ENCODE data around the gene LDB2. TPM values are rescaled to one million over a fixed set of nuclear protein-coding genes. Genes with fewer than 3 reads are reported as not detected.

LDB2 gene
- total RNA-seq, 2 donors from 2014 or later, result not detected

DNA sequence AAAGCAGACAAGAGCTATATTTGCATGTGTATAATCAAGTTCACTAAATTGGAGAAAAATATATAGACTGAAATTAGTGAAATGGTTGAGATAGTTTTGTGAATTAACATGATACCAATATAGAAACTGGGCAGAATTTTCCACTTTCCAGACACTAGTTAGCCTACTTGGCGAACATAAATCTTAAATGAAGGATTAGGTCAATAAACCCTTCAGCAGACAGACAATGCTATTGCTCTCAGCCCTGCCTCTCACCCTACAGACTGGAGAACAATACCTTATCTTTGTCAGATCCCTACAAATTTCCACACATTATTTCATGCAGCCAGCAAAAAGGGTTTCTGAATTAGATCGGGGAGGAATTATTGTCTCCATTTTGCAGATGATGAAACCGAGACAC, 435.8 kb downstream of the LDB2 start:
- no peaks in the 10 kb centered on the region for H3K9me3 Mint-ChIP-seq

GRCh38 chr4:16461362-16461761, 437.1 kb downstream of the LDB2 start:
- Mint-ChIP-seq H3K4me3 (no peak overlapping the region), H3K9me3 (no peaks in the 10 kb centered on the region), H3K27me3 (ENCODE audit: low read depth) (no peaks in the 10 kb centered on the region), H3K27ac (no peak overlapping the region), H3K36me3 (ENCODE audit: insufficient read depth in 2 of 2) (no peaks in the 10 kb centered on the region), H3K4me1 (ENCODE audit: low read depth) (no peaks in the 10 kb centered on the region)
- no peak for ATAC-seq (replicated peaks in 1 of 2)
- no peak for DNase-seq

More for the DNA sequence above, 435.8 kb downstream of the LDB2 start:
- ATAC-seq (replicated peaks in 1 of 2), result no peak
- no peaks in the 10 kb centered on the region for H3K4me1 Mint-ChIP-seq (ENCODE audit: low read depth)
- no peaks in the 10 kb centered on the region for H3K36me3 Mint-ChIP-seq (ENCODE audit: insufficient read depth in 2 of 2)
- DNase-seq, result no peak
- no peaks in the 10 kb centered on the region for H3K27me3 Mint-ChIP-seq (ENCODE audit: low read depth)
- no peak overlapping the region for H3K27ac Mint-ChIP-seq
- no peak overlapping the region for H3K4me3 Mint-ChIP-seq

DNA sequence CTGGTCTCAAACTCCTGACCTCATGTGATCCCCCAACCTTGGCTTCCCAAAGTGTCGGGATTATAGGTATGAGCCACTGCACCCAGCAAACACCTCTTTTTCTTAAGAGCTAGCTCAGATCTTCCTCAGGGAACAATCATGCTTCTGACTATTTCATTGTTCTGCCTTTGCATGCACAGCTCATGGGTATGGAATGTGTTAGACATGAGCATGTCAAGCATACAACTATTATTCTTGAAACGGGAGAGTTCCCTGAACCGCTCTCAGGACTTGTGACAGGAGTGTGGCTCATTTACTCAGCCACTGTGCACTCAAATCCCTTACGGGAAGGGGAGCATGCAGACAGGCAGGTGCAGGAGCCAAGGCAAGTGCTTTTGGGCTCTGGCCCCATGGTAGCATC, 440.5 kb downstream of the LDB2 start:
- Mint-ChIP-seq H3K4me1 (ENCODE audit: low read depth) (no peaks in the 10 kb centered on the region), H3K27ac (no peak overlapping the region), H3K9me3 (no peaks in the 10 kb centered on the region), H3K27me3 (ENCODE audit: low read depth) (no peaks in the 10 kb centered on the region), H3K36me3 (ENCODE audit: insufficient read depth in 2 of 2) (no peaks in the 10 kb centered on the region), H3K4me3 (no peak overlapping the region)
- ATAC-seq (replicated peaks in 1 of 2) (no peak), DNase-seq (no peak)
